H9 (cell line): ENCODE data around the gene TCF7L2. TPM values are rescaled to one million over a fixed set of nuclear protein-coding genes. Genes with fewer than 3 reads are reported as not detected.

ENCODE experiments used
- DNase-seq: peaks from one replicate; pipeline ENCODE4 v3.0.0-alpha.2; 2017
- H2AFZ ChIP-seq: one replicate; pipeline ENCODE4 v1.6.1; 2013; ENCODE audit warnings: mild to moderate bottlenecking, low read length, control low read depth, moderate library complexity
- H2AK5ac ChIP-seq: 2 replicates; pipeline ENCODE4 v1.6.1; 2013; ENCODE audit warnings: low read length, control low read depth, mixed read lengths; ENCODE audit not compliant: insufficient read length
- H2BK120ac ChIP-seq: one replicate; pipeline ENCODE4 v1.6.1; 2013; ENCODE audit warnings: low read depth, mild to moderate bottlenecking, low read length, control low read depth, inconsistent platforms; ENCODE audit not compliant: poor library complexity, severe bottlenecking
- H2BK12ac ChIP-seq: 2 replicates; pipeline ENCODE4 v1.6.1; 2013; ENCODE audit warnings: low read length, control low read depth, mixed read lengths, low read depth; ENCODE audit not compliant: insufficient read length
- H2BK15ac ChIP-seq: 2 replicates; pipeline ENCODE4 v1.6.1; 2013; ENCODE audit warnings: low read depth, low read length, control low read depth
- H2BK20ac ChIP-seq: one replicate; pipeline ENCODE4 v1.6.1; 2013; ENCODE audit warnings: low read depth, mild to moderate bottlenecking, low read length, control low read depth, inconsistent platforms; ENCODE audit not compliant: poor library complexity, severe bottlenecking
- H2BK5ac ChIP-seq: 2 replicates; pipeline ENCODE4 v1.6.1; 2013; ENCODE audit warnings: low read length, control low read depth, mixed read lengths; ENCODE audit not compliant: insufficient read length
- H3K14ac ChIP-seq: 2 replicates; pipeline ENCODE4 v1.6.1; 2013; ENCODE audit warnings: low read length, control low read depth; ENCODE audit not compliant: insufficient read depth
- H3K18ac ChIP-seq: 2 replicates; pipeline ENCODE4 v1.6.1; 2013; ENCODE audit warnings: low read depth, mild to moderate bottlenecking, mixed read lengths, low read length, control low read depth; ENCODE audit not compliant: insufficient read length
- H3K23ac ChIP-seq: 2 replicates; pipeline ENCODE4 v1.6.1; 2013; ENCODE audit warnings: low read length, control low read depth, mixed read lengths, low read depth; ENCODE audit not compliant: insufficient read length
- H3K23me2 ChIP-seq: 2 replicates; pipeline ENCODE4 v1.6.1; 2013; ENCODE audit warnings: low read depth, mild to moderate bottlenecking, mixed read lengths, low read length, control low read depth; ENCODE audit not compliant: insufficient read length, poor library complexity, severe bottlenecking
- H3K27ac ChIP-seq: 2 replicates; pipeline ENCODE4 v1.5.1; 2013; ENCODE audit warnings: low read length, control low read depth, mixed read lengths, low read depth; ENCODE audit not compliant: insufficient read length
- H3K27me3 ChIP-seq: 2 replicates; pipeline ENCODE4 v1.6.1; 2013; ENCODE audit warnings: low read length, control low read depth, inconsistent platforms; ENCODE audit not compliant: insufficient read depth
- H3K4ac ChIP-seq: 2 replicates; pipeline ENCODE4 v1.6.1; 2013; ENCODE audit warnings: low read depth, mild to moderate bottlenecking, control low read depth, inconsistent platforms, low read length, moderate library complexity
- H3K4me1 ChIP-seq: 2 replicates; pipeline ENCODE4 v1.6.1; 2013; ENCODE audit warnings: low read length, control low read depth, inconsistent platforms; ENCODE audit not compliant: insufficient read depth
- H3K4me2 ChIP-seq: 2 replicates; pipeline ENCODE4 v1.6.1; 2013; ENCODE audit warnings: low read length, control low read depth, mixed read lengths; ENCODE audit not compliant: insufficient read length, insufficient read depth
- H3K56ac ChIP-seq: 2 replicates; pipeline ENCODE4 v1.6.1; 2013; ENCODE audit warnings: low read depth, mild to moderate bottlenecking, mixed read lengths, low read length, control low read depth; ENCODE audit not compliant: insufficient read length
- H3K79me1 ChIP-seq: 2 replicates; pipeline ENCODE4 v1.6.1; 2013; ENCODE audit warnings: low read depth, mild to moderate bottlenecking, moderate library complexity, low read length, control low read depth, inconsistent platforms; ENCODE audit not compliant: insufficient read depth, poor library complexity, severe bottlenecking
- H3K79me2 ChIP-seq: 2 replicates; pipeline ENCODE4 v1.6.1; 2013; ENCODE audit warnings: low read length, control low read depth, inconsistent platforms; ENCODE audit not compliant: insufficient read depth
- H3K9ac ChIP-seq: 2 replicates; pipeline ENCODE4 v1.6.1; 2013; ENCODE audit warnings: low read length, control low read depth, mixed read lengths; ENCODE audit not compliant: insufficient read length; ENCODE audit errors: extremely low read depth
- H3K9me3 ChIP-seq: one replicate; pipeline ENCODE4 v1.6.1; 2013; ENCODE audit warnings: low read depth, low read length, inconsistent platforms; ENCODE audit not compliant: control insufficient read depth
- H3T11ph ChIP-seq: one replicate; pipeline ENCODE4 v1.6.1; 2013; ENCODE audit warnings: mild to moderate bottlenecking, low read length, control low read depth, inconsistent platforms
- H4K20me1 ChIP-seq: one replicate; pipeline ENCODE4 v1.6.1; 2013; ENCODE audit not compliant: control insufficient read depth, insufficient read length, insufficient read depth
- H4K5ac ChIP-seq: 2 replicates; pipeline ENCODE4 v1.6.1; 2013; ENCODE audit warnings: low read depth, mild to moderate bottlenecking, mixed read lengths, low read length, control low read depth; ENCODE audit not compliant: insufficient read length
- H4K8ac ChIP-seq: replicated peaks from 2 replicates; pipeline ENCODE4 v1.6.1; 2013; ENCODE audit warnings: low read length, control low read depth, mixed read lengths, low read depth; ENCODE audit not compliant: insufficient read length
- H4K91ac ChIP-seq: 2 replicates; pipeline ENCODE4 v1.6.1; 2013; ENCODE audit warnings: low read depth, mild to moderate bottlenecking, moderate library complexity, mixed read lengths, low read length, control low read depth; ENCODE audit not compliant: insufficient read length
- H3K27ac Mint-ChIP-seq, 3 experiments: 2 replicates in 2 of 3; 3 replicates in 1 of 3; pipeline ENCODE4 v1.8.0; 2020 to 2021; ENCODE audit warnings: mixed read lengths in 3 of 3, mild to moderate bottlenecking in 1 of 3, moderate library complexity in 1 of 3
- H3K27me3 Mint-ChIP-seq: 2 replicates; pipeline ENCODE4 v1.8.0; 2021; ENCODE audit warnings: low read depth, mild to moderate bottlenecking, moderate library complexity, mixed read lengths
- H3K36me3 Mint-ChIP-seq, 3 experiments: 2 replicates in 2 of 3; 3 replicates in 1 of 3; pipeline ENCODE4 v1.8.0; 2020 to 2021; ENCODE audit warnings: low read depth in 3 of 3, mixed read lengths in 3 of 3; ENCODE audit not compliant: insufficient read depth in 1 of 3
- H3K4me1 Mint-ChIP-seq, 2 experiments: 2 replicates each; pipeline ENCODE4 v1.8.0; 2020; ENCODE audit warnings: mixed read lengths in 2 of 2
- H3K4me3 Mint-ChIP-seq, 2 experiments: 2 replicates in 1 of 2; 3 replicates in 1 of 2; pipeline ENCODE4 v1.8.0; 2020 to 2021; ENCODE audit warnings: mild to moderate bottlenecking in 2 of 2, mixed read lengths in 2 of 2, moderate library complexity in 1 of 2
- H3K9me3 Mint-ChIP-seq, 2 experiments: 2 replicates in 1 of 2; 3 replicates in 1 of 2; pipeline ENCODE4 v1.8.0; 2020; ENCODE audit warnings: mild to moderate bottlenecking in 2 of 2, mixed read lengths in 2 of 2, moderate library complexity in 1 of 2
- CTCF ChIP-seq: fragments of 200-600 bp; sonication (generic); conservative IDR thresholded peaks from 3 replicates; pipeline ENCODE4 v1.8.0; 2021; ENCODE audit warnings: antibody characterized with exemption, mild to moderate bottlenecking
- WGBS: extraction: QIAGEN DNeasy Blood & Tissue Kit; methylation state at CpG from one replicate; pipeline ENCODE4 v1.1.7; 2013; ENCODE audit warnings: missing lambda C conversion rate, low lambda C conversion rate, mixed read lengths; ENCODE audit not compliant: insufficient read length; ENCODE audit errors: extremely low coverage; 5-methylcytosine and 5-hydroxymethylcytosine counted together
- total RNA-seq: library from RNA; stranded (reverse); gene quantifications from 2 replicates; pipeline ENCODE4 v1.2.1, GENCODE V29; 2021

Gene TCF7L2
- total RNA-seq, 1 experiment from 2014 or later = 71.1 TPM

- Histone ChIP-seq H3T11ph (no peak overlapping the region), H3K4me2 (no peak overlapping the region), H3K9ac (no peak overlapping the region), H3K9me3 (no peaks in the 10 kb centered on the region), H4K20me1 (no peaks in the 10 kb centered on the region), H2BK120ac (no peak overlapping the region), H3K4me1 (peaks cover 10% of the 10 kb centered on the region; the same call in 1 of the 2 replicates), H3K23me2 (no peaks in the 10 kb centered on the region), H2AFZ (no peak overlapping the region), H3K79me2 (peaks cover 13% of the 10 kb centered on the region; the same call in 1 of the 2 replicates), H3K23ac (no peak overlapping the region), H3K4ac (no peak overlapping the region), H3K79me1 (peaks cover 19% of the 10 kb centered on the region), H3K14ac (no peak overlapping the region), H3K27ac (no peak overlapping the region), H4K91ac (no peak overlapping the region), H4K5ac (no peak overlapping the region), H2BK5ac (no peak overlapping the region), H2BK20ac (no peak overlapping the region), H2BK12ac (no peak overlapping the region), H2AK5ac (no peak overlapping the region), H4K8ac (no peak overlapping the region), H2BK15ac (no peak overlapping the region), H3K27me3 (no peaks in the 10 kb centered on the region), H3K56ac (no peak overlapping the region), H3K18ac (no peak overlapping the region)
- Mint-ChIP-seq H3K9me3 (no peaks in the 10 kb centered on the region), H3K4me3 (no peak overlapping the region), H3K36me3 (peaks cover 13 to 46% (median 40%) of the 10 kb centered on the region in 3 experiments), H3K27ac (peak overlapping the region in 2 of 3 experiments; percentile 50 to 72; a peak in 3 of 7 replicates), H3K27me3 (no peaks in the 10 kb centered on the region), H3K4me1 (peaks cover 47 to 53% of the 10 kb centered on the region in 2 experiments)
- no peak for TF ChIP-seq CTCF
- no CpG with 5 or more reads among the region's 4 CpGs for WGBS
- DNase-seq = no peak
These were observed 135.7 kb downstream of the TCF7L2 start for GRCh38 chr10:113085776-113086175.
